ENCODE data around the gene RAPGEF3. TPM values are rescaled to one million over a fixed set of nuclear protein-coding genes. Genes with fewer than 3 reads are reported as not detected.
A peak's percentile ranks its signal among the peaks of the same experiment; 100 is the strongest.

Gene RAPGEF3
- total and polyA plus RNA-seq, 2 of the 8 experiments (the other 6 are each of a cell fraction or from before 2014, with no cell fraction given): 5.0 to 9.4 TPM

GRCh38 chr12:47718531-47718930 is 40.1 kb downstream of the RAPGEF3 start:
- H2BK120ac ChIP-seq (replicated peaks; ENCODE audit: low read depth, low read length): no peak overlapping the region
- no peak for TF ChIP-seq GABPA (IDR thresholded peaks at IDR 0.05; ENCODE audit: borderline replicate concordance, insufficient read depth, low read length)
- TF ChIP-seq CBX8 (IDR thresholded peaks at IDR 0.05; ENCODE audit: borderline replicate concordance, low read depth, low read length): no peak
- TF ChIP-seq TEAD4 (IDR thresholded peaks at IDR 0.05; ENCODE audit: low read depth, low read length): no peak
- TF ChIP-seq MAFK (IDR thresholded peaks at IDR 0.05; ENCODE audit: low read depth, low read length): no peak
- TF ChIP-seq SP2 (IDR thresholded peaks at IDR 0.05; ENCODE audit: low read length): no peak

More at GRCh38 chr12:47718531-47718930, 40.1 kb downstream of the RAPGEF3 start:
- H2AK5ac ChIP-seq (ENCODE audit: low read depth, low read length): no peak overlapping the region
- H3K27ac ChIP-seq (ENCODE audit: low read depth, low read length): no peak overlapping the region
- no peak overlapping the region for H2BK5ac ChIP-seq (ENCODE audit: low read depth, low read length)
- no peak overlapping the region for H2BK12ac ChIP-seq (ENCODE audit: low read depth, low read length)
- 79% methylated on average over 1 of the region's 1 CpG; no CpG with 5 or more reads in 1 of the 2 experiments for WGBS, 2 experiments (ENCODE audit: extremely low coverage in 1 of 2, insufficient coverage in 1 of 2, insufficient read length in 1 of 2, insufficient replicate concordance in 2 of 2, low coverage in 1 of 2, low lambda C conversion rate in 2 of 2, missing lambda C conversion rate in 1 of 2)
- no peak overlapping the region for H3K4me3 ChIP-seq (ENCODE audit: extremely low read depth in 1 of 4, insufficient read depth in 2 of 4, low read depth in 3 of 4, low read length in 4 of 4)
- H4K5ac ChIP-seq (ENCODE audit: insufficient read length, low read depth, low read length): no peak overlapping the region
- H3K23ac ChIP-seq (ENCODE audit: insufficient read length): no peak overlapping the region
- H3K18ac ChIP-seq (ENCODE audit: extremely low read depth, low read length): no peak overlapping the region
- H4K20me1 ChIP-seq (replicated peaks in 1 of 2; ENCODE audit: control insufficient read depth in 1 of 2, insufficient read depth in 2 of 2, low read length in 2 of 2): no peaks in the 10 kb centered on the region
- no peak overlapping the region for H3K4me2 ChIP-seq (ENCODE audit: insufficient read depth in 1 of 2, low read depth in 2 of 2, low read length in 2 of 2)
- no peaks in the 10 kb centered on the region for H3K23me2 ChIP-seq (ENCODE audit: low read depth, low read length)
- H4K91ac ChIP-seq (replicated peaks; ENCODE audit: insufficient read length, low read length): no peak overlapping the region
- no peak overlapping the region for H3K56ac ChIP-seq (replicated peaks; ENCODE audit: insufficient read length, low read depth, low read length)
- 0 out of 8 replicates have a peak, but pooled peaks cover 0 to 3% (median 0%) of the 10 kb centered on the region in 4 experiments for H3K36me3 ChIP-seq (ENCODE audit: control insufficient read depth in 2 of 4, insufficient read depth in 4 of 4, low read length in 3 of 4)
- no peak overlapping the region for H4K8ac ChIP-seq (ENCODE audit: extremely low read depth, insufficient read depth, low read length)
- ChIA-PET POLR2A (ENCODE audit: partially characterized antibody) (interaction anchor here (0.6 to 1.4 kb wide), 3 partner anchors 16 to 33 kb away, joined by 3 read pairs; no protein-coding TSS in a partner anchor), CTCF (ENCODE audit: partially characterized antibody) (interaction anchor here (0.6 to 64.6 kb wide), 11 partner anchors 12 to 1383 kb away, joined by 3 to 2442 read pairs (median 30); partner anchors contain the start of genes ENDOU, RAPGEF3, RPAP3 and SLC48A1)
- no peaks in the 10 kb centered on the region for H3K79me2 ChIP-seq (ENCODE audit: control insufficient read depth in 1 of 2, insufficient read depth in 2 of 2, low read length in 2 of 2)
- no peak overlapping the region for H3K14ac ChIP-seq (ENCODE audit: insufficient read length)
- no peak overlapping the region for H3K4ac ChIP-seq (replicated peaks; ENCODE audit: insufficient read length, low read depth, low read length)
- H2BK15ac ChIP-seq (ENCODE audit: low read length): no peak overlapping the region
- no peak overlapping the region for H3K9ac ChIP-seq (replicated peaks in 1 of 4; ENCODE audit: extremely low read depth in 1 of 4, low read depth in 3 of 4, low read length in 3 of 4)
- H2AFZ ChIP-seq (ENCODE audit: low read length): no peak overlapping the region
- H3K4me1 ChIP-seq (replicated peaks in 1 of 4; ENCODE audit: control insufficient read depth in 3 of 4, insufficient read depth in 4 of 4, low read length in 3 of 4): peaks cover 4 to 9% (median 8%) of the 10 kb centered on the region in 4 experiments; a peak in 5 of 7 replicates
- no peaks in the 10 kb centered on the region for H3K9me3 ChIP-seq (ENCODE audit: insufficient read depth in 2 of 2, low read depth in 1 of 2, low read length in 1 of 2)
- no peaks in the 10 kb centered on the region for H3K79me1 ChIP-seq (ENCODE audit: low read depth, low read length)
- peaks cover 0 to 7% (median 3%) of the 10 kb centered on the region in 4 experiments; a peak in 2 of 7 replicates for H3K27me3 ChIP-seq (replicated peaks in 1 of 4; ENCODE audit: control insufficient read depth in 3 of 4, extremely low read depth in 1 of 4, insufficient read depth in 3 of 4, low read length in 3 of 4)
- FAIRE-seq: no peak
- no peak overlapping the region for H2BK20ac ChIP-seq (ENCODE audit: low read length)
- DNase-seq (ENCODE audit: low read depth in 1 of 2, low spot score in 2 of 2): peak in 1 of 2 experiments; percentile 19

Measured in H1 (cell line).